Adrenal gland (tissue), 12 donors: ENCODE measurements around the gene GHRHR. TPM values are rescaled to one million over a fixed set of nuclear protein-coding genes. Genes with fewer than 3 reads are reported as not detected.

Experiments used
- DNase-seq, 7 donors: peaks; one replicate each; pipeline ENCODE4 v3.0.0-alpha.2; 2019 to 2020
- H3K27ac ChIP-seq, 5 donors: fragments of 200-600 bp; sonication (generic) in 4 of 5; 1 replicate in 3 of 5; 2 replicates in 2 of 5; pipeline versions ENCODE4 v1.5.1 to v1.8.0; 2016 to 2020; ENCODE audit warnings: mild to moderate bottlenecking in 1 of 5
- H3K27me3 ChIP-seq: fragments of 200-600 bp; 2 replicates; pipeline ENCODE4 v1.8.0; 2021
- H3K36me3 ChIP-seq, 2 donors: fragments of 200-600 bp; replicated peaks in 1 of 2; 1 replicate in 1 of 2; 2 replicates in 1 of 2; pipeline versions ENCODE4 v1.5.1 to v1.8.0; 2018 to 2022
- H3K4me1 ChIP-seq, 2 donors: fragments of 200-600 bp; replicated peaks in 1 of 2; 1 replicate in 1 of 2; 2 replicates in 1 of 2; pipeline versions ENCODE4 v1.5.1 to v1.8.0; 2018 to 2021
- H3K4me3 ChIP-seq, 4 donors: fragments of 200-600 bp; sonication (generic) in 3 of 4; one replicate each; pipeline ENCODE4 v1.5.1; 2016 to 2018
- H3K9me3 ChIP-seq, 3 donors: fragments of 200-600 bp; sonication (generic) in 1 of 3; replicated peaks in 1 of 3; 1 replicate in 2 of 3; 2 replicates in 1 of 3; pipeline versions ENCODE4 v1.5.1 to v1.8.0; 2016 to 2021
- CTCF ChIP-seq, 6 experiments: fragments of 450-650 bp in 4 of 6; fragments of 200-600 bp in 2 of 6; sonication (generic) in 1 of 6; IDR thresholded peaks; 1 replicate in 5 of 6; 2 replicates in 1 of 6; pipeline versions ENCODE4 v1.5.1 to v1.8.0; 2016 to 2021; ENCODE audit warnings: antibody characterized with exemption in 6 of 6, mild to moderate bottlenecking in 2 of 6, moderate library complexity in 1 of 6
- POLR2A ChIP-seq, 2 donors: fragments of 450-650 bp; IDR thresholded peaks; one replicate each; pipeline ENCODE4 v1.6.1; 2017; ENCODE audit warnings: antibody characterized with exemption in 2 of 2, mild to moderate bottlenecking in 2 of 2, moderate library complexity in 1 of 2
- WGBS, 4 donors: extraction: QIAGEN DNeasy Blood & Tissue Kit in 2 of 4; methylation state at CpG; one replicate each; pipeline versions ENCODE4 v1.1.5 to v1.1.7; 2013 to 2017; 5-methylcytosine and 5-hydroxymethylcytosine counted together
- intact Hi-C, 2 donors: fragments of 100-400 bp; cut with DNase I; formaldehyde crosslinking; loops; one replicate each; pipeline versions ENCODE4 v1.14.1 to v1.15.0; 2022 to 2023
- polyA plus RNA-seq, 3 donors: library from polyadenylated mRNA; stranded (reverse); fragments of 200-250 nt in 2 of 3; fragments of 350-450 nt in 1 of 3; fragmentation: Illumina TruSeq in 1 of 3; extraction: RNeasy Lipid Tissue Mini Kit (QIAGEN cat#74804) in 1 of 3; gene quantifications; one replicate each; pipeline ENCODE4 v1.2.3, GENCODE V29; 2013 to 2014
- total RNA-seq, 9 donors: library from RNA; depleted of rRNA in 4 of 9; stranded (reverse); fragments of >200 nt in 4 of 9; fragments of 120-200 nt in 1 of 9; fragmentation: NEBNext Ultra II Directional in 1 of 9; extraction: Animal tissue kit (Norgen Biotek cat#: 25700) in 1 of 9; gene quantifications; one replicate each; pipeline versions ENCODE4 v1.1.0 to v1.2.4, GENCODE V29; 2013 to 2023
- donor health status: healthy with polysubstance abuse.
- donor health status: Bipolar disorder and iron deficiency.
- donor health status: DM: yes; HTN: yes; CAD: no.
- donor health status: DM: no; HTN: no; CAD: no.
- donor health status: DM: no; HTN: no; CAD: no.
- donor health status: DM: yes; HTN: yes; CAD: no.

The GHRHR gene
- total and polyA plus RNA-seq, 12 donors = 0.33 to 11.5 (median 0.64) TPM; not detected in 6

DNA sequence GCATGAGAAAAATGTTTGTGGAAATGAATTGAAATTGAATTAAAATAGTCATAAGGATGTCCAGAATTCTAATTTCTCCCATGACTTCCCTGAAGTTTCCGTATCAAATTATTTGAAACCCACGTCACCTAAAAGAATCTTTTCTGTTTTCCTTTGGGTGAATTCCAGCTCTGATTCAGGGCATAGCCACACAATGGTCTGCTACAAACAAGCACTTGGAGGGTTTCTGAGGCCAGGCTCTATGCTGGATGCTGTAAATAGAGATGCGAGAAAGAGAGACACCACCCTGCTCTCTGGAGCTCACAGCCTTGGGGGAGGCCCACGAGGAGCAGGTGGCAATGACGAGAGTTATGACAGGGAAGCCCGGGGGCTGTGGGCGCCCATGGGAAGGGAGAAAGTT is 33.6 kb downstream of the GHRHR start:
- TF ChIP-seq POLR2A (IDR thresholded peaks at IDR 0.05) = no peak
- TF ChIP-seq CTCF (IDR thresholded peaks at IDR 0.05) = no peak
- 79 to 90% (median 87%) methylated on average over 7 of the region's 7 CpGs for WGBS, 4 donors

GRCh38 chr7:30998180-30998579 is 34.4 kb downstream of the GHRHR start:
- Histone ChIP-seq H3K27me3 (no peaks in the 10 kb centered on the region), H3K4me3 (no peak overlapping the region), H3K9me3 (no peaks in the 10 kb centered on the region), H3K4me1 (no peaks in the 10 kb centered on the region), H3K27ac (no peak overlapping the region), H3K36me3 (no peaks in the 10 kb centered on the region)
- DNase-seq = no peak
- intact Hi-C loops = no loop called here
- 81 to 85% (median 83%) methylated on average over 1 to 10 of the region's 10 CpGs for WGBS, 4 donors
- TF ChIP-seq CTCF (IDR thresholded peaks at IDR 0.05) (no peak), POLR2A (IDR thresholded peaks at IDR 0.05) (no peak)

More for the DNA sequence above, 33.6 kb downstream of the GHRHR start:
- Histone ChIP-seq H3K27ac (no peak overlapping the region), H3K4me1 (no peaks in the 10 kb centered on the region), H3K27me3 (no peaks in the 10 kb centered on the region), H3K4me3 (no peak overlapping the region), H3K9me3 (no peaks in the 10 kb centered on the region), H3K36me3 (no peaks in the 10 kb centered on the region)
- intact Hi-C loops = no loop called here
- no peak for DNase-seq

DNA sequence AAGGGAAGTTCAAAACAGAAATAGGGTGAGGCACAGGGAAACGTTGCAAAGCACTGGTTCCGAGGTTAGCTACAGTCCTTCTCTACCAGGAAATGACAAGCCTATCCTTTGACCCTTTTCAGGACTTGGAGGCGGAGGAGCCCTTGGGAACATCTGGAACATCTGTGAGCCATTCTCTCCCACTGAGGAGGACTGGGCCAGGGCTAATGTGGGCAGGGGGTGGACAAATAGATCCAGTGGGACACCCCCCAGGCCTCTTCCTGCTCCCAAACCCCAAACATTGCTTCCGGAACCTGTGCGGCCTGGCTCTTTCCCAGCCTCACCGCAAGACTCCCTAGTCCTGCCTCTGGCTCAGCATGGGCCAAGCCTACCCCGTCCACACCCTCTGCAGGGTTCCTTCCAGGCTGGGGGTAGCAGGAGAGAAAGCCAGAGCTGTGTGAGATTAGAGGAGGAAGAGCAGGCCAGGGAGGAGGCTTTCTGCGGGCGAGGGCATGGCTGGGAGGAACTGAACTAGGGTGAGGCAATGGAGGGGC is 36.5 kb downstream of the GHRHR start:
- Histone ChIP-seq H3K4me1 (no peaks in the 10 kb centered on the region), H3K27ac (no peak overlapping the region), H3K36me3 (no peaks in the 10 kb centered on the region), H3K27me3 (no peaks in the 10 kb centered on the region), H3K4me3 (no peak overlapping the region), H3K9me3 (no peaks in the 10 kb centered on the region)
- TF ChIP-seq CTCF (IDR thresholded peaks at IDR 0.05) (no peak), POLR2A (IDR thresholded peaks at IDR 0.05) (no peak)
- intact Hi-C loops = no loop called here
- WGBS, 4 donors = 75 to 87% (median 80%) methylated on average over 7 to 9 of the region's 9 CpGs
- no peak for DNase-seq

DNA sequence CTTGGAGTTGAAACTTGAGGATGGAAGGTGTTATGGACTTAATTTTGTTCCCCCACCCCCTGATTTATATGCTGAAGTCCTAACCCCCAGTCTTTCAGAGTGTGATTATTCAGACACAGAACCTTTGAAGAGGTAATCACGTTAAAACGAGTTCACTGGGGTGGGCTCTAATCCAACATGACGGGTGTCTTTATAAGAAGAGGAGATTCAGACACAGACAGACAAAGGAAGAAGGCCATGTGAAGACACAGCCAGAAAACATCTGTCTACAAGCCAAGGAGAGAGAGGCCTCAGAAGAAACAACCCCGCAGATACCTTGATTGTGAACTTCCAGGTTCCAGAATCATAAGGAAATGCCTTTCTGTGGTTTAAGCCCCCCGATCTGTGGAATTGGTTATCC is 37.0 kb downstream of the GHRHR start:
- no peaks in the 10 kb centered on the region for H3K4me1 ChIP-seq
- no peaks in the 10 kb centered on the region for H3K27me3 ChIP-seq
- H3K36me3 ChIP-seq = no peaks in the 10 kb centered on the region
- intact Hi-C loops = no loop called here
- no peaks in the 10 kb centered on the region for H3K9me3 ChIP-seq
- DNase-seq = no peak
- no peak overlapping the region for H3K4me3 ChIP-seq
- H3K27ac ChIP-seq = no peak overlapping the region
- WGBS, 4 donors = 80 to 90% (median 84%) methylated on average over 5 of the region's 5 CpGs
- no peak for TF ChIP-seq CTCF (IDR thresholded peaks at IDR 0.05)
- no peak for TF ChIP-seq POLR2A (IDR thresholded peaks at IDR 0.05)
